Activated CD8-positive, alpha-beta memory T cell treated with anti-CD3 and anti-CD28 coated beads, Interleukin-2, amount 50 U/mL, for 24 hours (primary cell): ENCODE measurements around the gene CHDH.

Experiments
- DNase-seq: peaks from one replicate; pipeline ENCODE4 v3.0.0-alpha.2; 2020; ENCODE audit errors: extremely low read depth

Gene CHDH

GRCh38 chr3:53846134-53846850 is at the start of gene CHDH, which contains the start of gene IL17RB:
TSS of gene CHDH (minus strand) at chr3:53846419. CDS start at chr3:53824008, 22,411 bp downstream.
TSS of gene IL17RB (plus strand) at chr3:53846568. CDS start at chr3:53846589, 21 bp downstream.
- no peak for DNase-seq

DNA sequence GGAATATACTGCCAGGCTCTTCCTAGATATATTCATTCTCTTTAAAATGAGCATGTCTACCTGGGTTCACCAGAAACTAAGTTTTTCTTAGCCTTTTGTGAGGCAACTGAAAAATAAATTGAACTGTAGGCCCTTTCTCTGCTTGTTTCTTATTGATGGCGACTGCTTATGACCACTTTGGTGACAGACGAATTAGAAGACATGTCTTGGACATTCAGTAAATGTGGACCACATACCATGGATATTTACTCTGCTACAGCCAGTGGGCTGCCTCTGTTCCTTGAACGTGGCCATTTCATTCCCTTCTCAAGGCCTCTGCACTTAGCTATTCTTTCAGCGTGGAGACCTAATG is 46.0 kb upstream of the CHDH start:
- no peak for DNase-seq

DNA sequence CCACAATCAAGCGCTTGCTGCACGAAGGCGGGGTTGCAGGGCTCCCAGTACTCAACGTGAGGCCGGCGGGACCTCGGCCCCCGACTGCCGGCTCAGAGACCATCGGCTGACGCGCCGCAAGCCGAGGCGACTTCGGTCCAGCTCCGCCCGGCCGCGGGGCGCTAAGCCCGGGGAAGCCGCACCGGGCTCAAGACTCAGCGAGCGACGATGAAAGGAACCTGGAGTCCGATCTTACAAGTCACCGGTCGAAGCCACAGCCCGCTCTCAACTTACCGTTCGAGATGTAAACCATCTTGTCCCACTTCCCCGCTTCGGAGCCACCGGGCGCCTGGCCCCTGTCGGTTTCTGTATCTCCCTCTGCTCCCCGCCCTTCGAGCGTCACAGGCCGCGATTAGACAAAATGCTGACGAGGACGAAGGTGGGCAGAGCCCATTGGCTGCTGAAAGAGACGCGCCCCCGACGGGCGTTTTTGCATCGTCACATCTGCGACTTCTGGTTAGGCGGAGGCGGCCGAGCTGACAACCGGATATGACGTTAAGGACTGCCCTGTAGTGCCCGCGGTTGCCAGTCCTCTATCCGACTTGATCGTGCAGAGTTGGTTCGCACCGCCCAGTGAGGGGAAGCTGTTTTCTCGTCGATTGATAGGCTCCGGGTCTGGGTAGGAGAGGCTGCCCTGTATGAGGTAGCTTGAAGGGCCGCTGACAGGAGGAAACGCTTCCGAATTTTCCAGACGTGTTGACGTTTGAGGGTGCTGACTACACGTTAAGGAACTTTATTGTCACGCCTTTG is 45.5 kb upstream of the CHDH start, which contains the start of gene SELENOK:
Gene SELENOK (minus strand): TSS at position 363 of the 789 bp plus-strand sequence.
- peak; percentile 92 for DNase-seq

DNA sequence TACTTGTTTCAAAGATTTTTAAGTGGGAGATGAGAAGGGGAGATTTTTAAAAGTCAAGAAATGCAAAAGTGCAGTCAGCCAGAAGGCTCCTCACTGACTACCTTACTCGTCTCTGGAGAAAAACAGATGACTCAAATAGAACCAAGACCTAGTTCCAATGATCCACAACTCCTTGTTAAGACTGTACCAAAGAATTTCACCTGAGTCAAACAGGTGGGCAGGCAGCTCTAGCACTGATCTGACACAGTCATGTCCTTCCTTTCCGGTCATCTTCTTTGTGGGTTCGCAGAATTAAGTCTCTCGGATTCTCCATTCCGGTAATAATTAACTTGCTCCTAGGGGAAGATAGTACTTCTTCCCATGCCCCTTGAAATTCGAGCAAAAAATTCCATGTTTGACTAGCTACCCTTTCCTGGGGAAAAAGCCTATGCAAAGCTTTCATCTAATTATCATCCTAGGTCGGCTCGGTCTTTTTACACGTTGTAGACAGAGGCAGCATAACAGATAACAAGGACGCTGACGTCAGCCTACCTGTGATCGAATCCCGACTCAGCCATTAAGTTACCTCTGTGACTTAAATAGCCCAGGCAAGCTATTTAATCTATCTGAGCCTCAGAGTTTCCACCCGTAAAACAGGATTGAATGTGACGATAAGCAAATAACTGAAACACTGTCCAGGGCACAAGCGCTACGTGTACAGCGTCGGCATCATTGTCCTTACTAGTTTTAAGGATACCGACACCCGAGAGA is 44.7 kb upstream of the CHDH start:
- DNase-seq = no peak

DNA sequence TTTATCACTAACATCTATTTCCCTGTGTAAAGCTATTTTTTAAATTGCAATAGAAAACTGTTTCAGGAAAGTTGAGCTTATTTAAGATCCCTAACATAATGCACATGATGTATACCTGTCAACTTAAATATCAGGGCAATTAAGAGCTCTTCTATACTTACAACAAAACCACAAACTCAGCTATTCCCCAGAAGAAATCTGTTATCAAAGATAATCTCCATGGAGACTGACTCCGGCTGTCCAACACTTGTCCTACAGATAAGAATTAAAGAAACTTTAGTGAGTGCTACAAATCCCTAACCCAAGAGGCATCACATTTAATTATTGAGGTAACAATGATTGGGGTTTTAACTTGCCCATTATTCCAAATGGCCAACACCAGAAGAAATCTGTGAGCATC is 42.0 kb upstream of the CHDH start:
- DNase-seq = no peak

DNA sequence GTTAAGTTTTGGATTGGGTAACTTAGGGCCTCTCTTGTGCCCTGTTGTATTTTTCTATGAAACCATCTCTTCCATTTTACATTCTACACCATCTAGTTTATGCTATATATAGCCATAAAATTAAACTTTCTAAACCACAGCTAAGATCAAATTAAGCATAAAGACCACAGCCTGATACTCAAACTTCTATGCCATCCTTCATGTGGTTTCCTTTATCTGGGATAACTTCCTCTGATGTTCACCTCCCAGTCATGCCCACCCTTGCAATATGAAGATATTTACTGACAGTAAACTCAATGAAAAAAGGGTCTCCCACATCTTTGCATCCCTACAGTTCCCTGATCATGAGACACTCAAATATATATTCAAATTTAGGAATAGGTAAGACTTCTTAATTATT is 41.2 kb upstream of the CHDH start:
- no peak for DNase-seq

- DNase-seq = no peak
These were observed 39.0 kb upstream of the CHDH start for GRCh38 chr3:53885239-53885638.

GRCh38 chr3:53884623-53885022 is 38.4 kb upstream of the CHDH start:
- no peak for DNase-seq

- no peak for DNase-seq
These were observed 36.8 kb upstream of the CHDH start for GRCh38 chr3:53883008-53883407.

GRCh38 chr3:53881691-53882593 is 35.7 kb upstream of the CHDH start, which contains the start of gene ACTR8:
TSS of gene ACTR8 (minus strand) at chr3:53882152. CDS start at chr3:53882101, 51 bp downstream.
- peak; percentile 66 for DNase-seq

DNA sequence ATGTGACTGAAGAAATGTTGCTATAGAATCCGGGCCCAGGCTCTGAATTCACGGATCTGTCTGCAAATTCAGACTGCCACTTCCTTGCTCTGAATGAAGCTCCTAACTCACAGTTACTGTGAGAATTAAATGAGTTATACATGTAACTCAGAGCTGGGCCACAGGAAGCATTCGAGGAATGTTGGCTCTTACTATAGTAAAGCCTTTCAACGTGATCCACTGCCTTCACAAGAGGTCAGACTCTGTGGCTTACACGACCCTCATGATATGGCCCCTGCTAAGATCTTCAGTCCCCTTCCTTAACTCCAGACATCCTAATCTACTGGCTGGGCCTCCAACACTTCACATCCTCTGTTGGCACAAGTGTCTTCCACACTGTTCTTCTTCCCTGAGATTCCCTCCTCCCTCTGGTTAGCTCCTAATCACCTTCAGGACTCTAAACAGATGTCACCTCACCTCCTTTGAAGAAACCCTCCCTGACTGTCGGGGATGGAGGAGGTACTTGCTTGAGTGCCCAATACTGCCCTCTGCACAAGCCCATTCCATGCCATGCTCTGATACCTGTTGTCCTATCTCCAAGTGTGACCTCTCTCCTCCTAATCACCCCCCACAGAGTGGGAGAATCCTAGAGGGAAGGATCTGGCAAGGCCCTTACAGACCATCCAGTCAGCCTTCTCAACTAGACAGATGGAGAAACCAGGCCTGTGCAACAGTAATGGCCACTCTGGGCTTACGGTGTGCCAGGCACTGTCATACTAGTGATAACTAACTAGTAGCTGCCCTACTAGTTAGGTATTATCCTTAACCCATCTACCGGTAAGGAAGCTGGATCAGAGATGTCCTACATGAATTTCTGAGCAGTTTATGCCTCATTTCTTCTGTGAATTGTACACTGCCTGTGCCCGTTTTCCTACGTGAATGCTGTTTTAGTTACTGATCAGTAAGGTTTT is 34.5 kb upstream of the CHDH start:
- no peak for DNase-seq

GRCh38 chr3:53865732-53866499 is 19.7 kb upstream of the CHDH start:
- no peak for DNase-seq

DNA sequence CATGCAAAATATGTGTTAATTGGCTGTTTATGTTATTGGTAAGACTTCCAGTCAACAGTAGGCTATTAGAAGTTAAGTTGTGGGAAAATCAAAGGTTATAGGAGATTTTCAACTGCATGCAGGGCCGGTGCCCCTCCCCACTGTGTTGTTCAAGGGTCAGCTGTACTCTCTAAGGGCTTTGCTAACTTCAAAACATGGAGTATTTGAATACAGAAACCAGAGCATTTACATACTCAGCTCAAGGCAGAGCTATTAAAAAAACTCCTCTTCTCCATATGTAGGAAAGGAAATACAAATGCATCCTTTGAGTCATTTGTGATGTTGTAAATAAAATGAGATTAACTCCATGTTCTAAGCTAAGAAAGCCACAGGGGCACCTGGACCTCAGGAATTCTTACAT is 16.9 kb upstream of the CHDH start:
- DNase-seq = no peak

GRCh38 chr3:53862241-53862640 is 16.0 kb upstream of the CHDH start:
- no peak for DNase-seq

- DNase-seq = no peak
These were observed 14.0 kb upstream of the CHDH start for GRCh38 chr3:53860196-53860595.

DNA sequence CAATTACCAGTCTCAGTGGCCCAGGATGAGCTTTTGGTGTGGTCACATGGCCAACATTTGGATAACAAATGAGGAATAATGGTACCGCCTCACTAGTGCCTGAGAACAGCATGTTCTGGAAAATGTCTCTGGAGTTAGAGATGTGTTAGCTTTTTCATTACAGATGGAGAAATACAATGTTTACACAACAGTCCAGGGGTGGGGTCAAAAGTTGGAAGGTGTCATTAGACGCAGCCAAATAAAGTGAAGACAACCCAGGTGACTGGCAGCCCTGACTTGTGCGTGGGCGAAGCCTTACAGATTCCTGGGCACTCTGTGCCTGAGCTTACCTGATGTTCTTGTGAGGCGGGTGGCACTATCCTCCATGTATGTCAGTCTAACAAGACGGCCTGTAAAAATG is 13.0 kb upstream of the CHDH start:
- no peak for DNase-seq

DNA sequence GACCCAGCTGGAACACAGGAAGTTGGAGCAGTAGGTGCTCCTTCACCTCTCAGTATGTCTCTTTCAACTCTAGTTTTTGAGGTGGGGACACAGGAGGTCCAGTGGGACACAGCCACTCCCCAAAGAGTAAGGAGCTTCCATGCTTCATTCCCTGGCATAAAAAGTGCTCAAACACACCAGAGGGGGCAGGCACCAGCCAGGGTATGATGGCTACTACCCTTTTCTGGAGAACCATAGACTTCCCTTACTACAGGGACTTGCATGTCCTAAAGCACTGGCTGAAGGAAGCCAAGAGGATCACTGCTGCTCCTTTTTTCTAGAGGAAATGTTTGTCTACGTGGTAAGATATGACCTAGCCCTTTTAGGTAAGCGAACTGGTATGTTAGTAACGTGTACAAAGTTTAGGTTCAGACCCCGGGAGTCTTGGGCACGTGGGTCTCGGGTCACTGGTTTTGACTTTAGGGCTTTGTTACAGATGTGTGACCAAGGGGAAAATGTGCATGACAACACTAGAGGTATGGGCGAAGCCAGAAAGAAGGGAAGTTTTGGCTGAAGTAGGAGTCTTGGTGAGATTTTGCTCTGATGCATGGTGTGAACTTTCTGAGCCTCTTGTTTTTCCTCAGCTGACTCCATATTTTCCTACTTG is 12.0 kb upstream of the CHDH start:
- DNase-seq = no peak

GRCh38 chr3:53856964-53857363 is 10.7 kb upstream of the CHDH start:
- DNase-seq = no peak

DNA sequence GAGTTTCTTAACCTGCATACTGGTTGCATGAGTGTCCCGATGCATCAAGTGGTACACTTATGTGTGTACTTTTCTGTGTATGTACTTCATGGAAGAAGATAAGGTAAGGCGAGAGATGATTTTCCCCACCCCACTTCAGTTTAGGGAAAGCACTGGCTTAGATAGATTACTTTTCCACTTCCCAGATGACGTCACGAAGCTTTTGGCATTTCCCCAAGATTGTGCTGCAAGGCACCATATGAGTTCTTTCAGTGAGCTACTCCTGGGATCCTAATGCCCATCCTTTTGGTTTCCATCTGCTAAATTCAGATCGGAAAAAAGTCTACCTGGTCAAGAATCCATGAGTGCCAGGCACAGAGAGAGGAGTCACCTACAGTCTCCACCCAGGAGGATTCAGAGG is 4.7 kb upstream of the CHDH start:
- DNase-seq = no peak
